Trophoblast cell (in vitro differentiated cells and primary cell): ENCODE measurements around the gene CTIF.

Experiments
- DNase-seq, 2 donors: peaks; one replicate each; pipeline ENCODE4 v3.0.0-alpha.2; 2016
- H2AFZ ChIP-seq: 2 replicates; pipeline ENCODE4 v1.6.1; 2013; ENCODE audit warnings: low read length, moderate library complexity, mild to moderate bottlenecking; ENCODE audit not compliant: insufficient read depth, poor library complexity
- H2AK5ac ChIP-seq: 2 replicates; pipeline ENCODE4 v1.6.1; 2013; ENCODE audit warnings: mild to moderate bottlenecking, low read length
- H2BK120ac ChIP-seq: 2 replicates; pipeline ENCODE4 v1.6.1; 2013; ENCODE audit warnings: low read length, mild to moderate bottlenecking, moderate library complexity; ENCODE audit not compliant: insufficient read depth, poor library complexity
- H2BK12ac ChIP-seq: 2 replicates; pipeline ENCODE4 v1.6.1; 2013; ENCODE audit warnings: mild to moderate bottlenecking, low read length, moderate library complexity
- H2BK5ac ChIP-seq: 2 replicates; pipeline ENCODE4 v1.6.1; 2013; ENCODE audit warnings: low read length, low read depth, moderate library complexity, mild to moderate bottlenecking; ENCODE audit not compliant: poor library complexity
- H3K14ac ChIP-seq: 2 replicates; pipeline ENCODE4 v1.6.1; 2013; ENCODE audit warnings: mild to moderate bottlenecking, low read length
- H3K18ac ChIP-seq: 2 replicates; pipeline ENCODE4 v1.6.1; 2013; ENCODE audit warnings: mild to moderate bottlenecking, low read length
- H3K23ac ChIP-seq: 2 replicates; pipeline ENCODE4 v1.6.1; 2013; ENCODE audit warnings: low read length
- H3K27ac ChIP-seq: 2 replicates; pipeline ENCODE4 v1.5.1; 2013; ENCODE audit warnings: low read depth, mild to moderate bottlenecking, inconsistent platforms, low read length, moderate library complexity
- H3K27me3 ChIP-seq: 2 replicates; pipeline ENCODE4 v1.6.1; 2013; ENCODE audit warnings: inconsistent platforms, mild to moderate bottlenecking, low read length, moderate library complexity; ENCODE audit not compliant: insufficient read depth
- H3K36me3 ChIP-seq, 2 experiments: 1 replicate in 1 of 2; 2 replicates in 1 of 2; pipeline ENCODE4 v1.6.1; 2013; ENCODE audit warnings: low read length in 2 of 2, mild to moderate bottlenecking in 2 of 2, moderate library complexity in 1 of 2; ENCODE audit not compliant: insufficient read depth in 2 of 2, control insufficient read depth in 1 of 2
- H3K4ac ChIP-seq: 2 replicates; pipeline ENCODE4 v1.6.1; 2013; ENCODE audit warnings: low read depth, mild to moderate bottlenecking, low read length, moderate library complexity
- H3K4me1 ChIP-seq, 2 experiments: 1 replicate in 1 of 2; 2 replicates in 1 of 2; pipeline ENCODE4 v1.6.1; 2013; ENCODE audit warnings: low read length in 2 of 2, mild to moderate bottlenecking in 2 of 2, moderate library complexity in 1 of 2; ENCODE audit not compliant: insufficient read depth in 2 of 2, control insufficient read depth in 1 of 2
- H3K4me2 ChIP-seq: 2 replicates; pipeline ENCODE4 v1.6.1; 2013; ENCODE audit warnings: inconsistent platforms, mild to moderate bottlenecking, low read length, moderate library complexity
- H3K4me3 ChIP-seq: 2 replicates; pipeline ENCODE4 v1.5.1; 2013; ENCODE audit warnings: mild to moderate bottlenecking, low read depth, low read length, inconsistent platforms
- H3K79me1 ChIP-seq: one replicate; pipeline ENCODE4 v1.6.1; 2013; ENCODE audit warnings: low read length
- H3K79me2 ChIP-seq: 2 replicates; pipeline ENCODE4 v1.6.1; 2013; ENCODE audit warnings: low read length, mild to moderate bottlenecking; ENCODE audit not compliant: control insufficient read depth, insufficient read depth, poor library complexity
- H3K9ac ChIP-seq: 2 replicates; pipeline ENCODE4 v1.6.1; 2013; ENCODE audit warnings: mild to moderate bottlenecking, low read length
- H3K9me3 ChIP-seq: 2 replicates; pipeline ENCODE4 v1.6.1; 2013; ENCODE audit warnings: low read depth, mild to moderate bottlenecking, control low read depth, inconsistent platforms, low read length; ENCODE audit not compliant: insufficient read depth
- H4K12ac ChIP-seq: 2 replicates; pipeline ENCODE4 v1.6.1; 2013; ENCODE audit warnings: low read depth, mild to moderate bottlenecking, low read length, moderate library complexity
- H4K8ac ChIP-seq: 2 replicates; pipeline ENCODE4 v1.6.1; 2013; ENCODE audit warnings: low read depth, mild to moderate bottlenecking, low read length, moderate library complexity
- H4K91ac ChIP-seq: one replicate; pipeline ENCODE4 v1.6.1; 2013; ENCODE audit warnings: low read depth, mild to moderate bottlenecking, low read length, moderate library complexity
- WGBS: extraction: QIAGEN DNeasy Blood & Tissue Kit; methylation state at CpG from one replicate; pipeline ENCODE4 v1.1.7; 2013; ENCODE audit warnings: missing lambda C conversion rate; ENCODE audit not compliant: insufficient read length, insufficient coverage; ENCODE audit errors: extremely low coverage; 5-methylcytosine and 5-hydroxymethylcytosine counted together

Gene CTIF

GRCh38 chr18:48816554-48816953 is 277.7 kb downstream of the CTIF start:
- WGBS, result no CpG with 5 or more reads among the region's 7 CpGs
- Histone ChIP-seq H4K12ac (no peak overlapping the region), H3K9me3 (no peaks in the 10 kb centered on the region)

GRCh38 chr18:48817021-48817461 is 278.2 kb downstream of the CTIF start:
- H3K14ac ChIP-seq, result no peak overlapping the region
- H3K27ac ChIP-seq, result no peak overlapping the region
- H3K79me1 ChIP-seq, result no peaks in the 10 kb centered on the region
- H2AFZ ChIP-seq, result no peak overlapping the region
- no peak overlapping the region for H4K91ac ChIP-seq
- no peak overlapping the region for H3K18ac ChIP-seq
- WGBS, result no CpG with 5 or more reads among the region's 17 CpGs
- H3K23ac ChIP-seq, result no peak overlapping the region
- H4K8ac ChIP-seq, result no peak overlapping the region
- H2AK5ac ChIP-seq, result no peak overlapping the region
- H2BK12ac ChIP-seq, result no peak overlapping the region
- H3K9me3 ChIP-seq, result no peaks in the 10 kb centered on the region
- H3K4me2 ChIP-seq, result no peak overlapping the region
- H3K9ac ChIP-seq, result no peak overlapping the region
- no peak overlapping the region for H2BK120ac ChIP-seq
- no peak overlapping the region for H4K12ac ChIP-seq
- H3K79me2 ChIP-seq, result no peaks in the 10 kb centered on the region
- no peak overlapping the region for H3K4ac ChIP-seq
- no peaks in the 10 kb centered on the region for H3K4me1 ChIP-seq
- no peak overlapping the region for H3K4me3 ChIP-seq
- DNase-seq, result no peak
- no peak overlapping the region for H2BK5ac ChIP-seq
- H3K36me3 ChIP-seq, result peaks cover 5 to 16% of the 10 kb centered on the region in 2 experiments
- H3K27me3 ChIP-seq, result no peaks in the 10 kb centered on the region

More at GRCh38 chr18:48816554-48816953, 277.7 kb downstream of the CTIF start:
- Histone ChIP-seq H2BK5ac (no peak overlapping the region), H4K91ac (no peak overlapping the region), H3K4me2 (no peak overlapping the region), H2AFZ (no peak overlapping the region), H3K4me3 (no peak overlapping the region), H3K4me1 (no peaks in the 10 kb centered on the region), H3K23ac (no peak overlapping the region), H4K8ac (no peak overlapping the region), H2AK5ac (peak overlapping the region; percentile 11), H3K36me3 (peaks cover 5 to 16% of the 10 kb centered on the region in 2 experiments), H3K27ac (no peak overlapping the region), H3K79me2 (no peaks in the 10 kb centered on the region), H3K9ac (no peak overlapping the region), H3K79me1 (no peaks in the 10 kb centered on the region), H3K4ac (no peak overlapping the region), H3K18ac (no peak overlapping the region), H3K27me3 (no peaks in the 10 kb centered on the region), H2BK120ac (no peak overlapping the region), H2BK12ac (no peak overlapping the region), H3K14ac (no peak overlapping the region)
- no peak for DNase-seq

GRCh38 chr18:48818329-48819254 is 279.8 kb downstream of the CTIF start:
- Histone ChIP-seq H2AFZ (no peak overlapping the region), H3K4me1 (no peaks in the 10 kb centered on the region), H2BK120ac (no peak overlapping the region), H2BK12ac (no peak overlapping the region), H3K14ac (no peak overlapping the region), H3K18ac (no peak overlapping the region), H4K12ac (no peak overlapping the region), H3K36me3 (peaks cover 5 to 16% of the 10 kb centered on the region in 2 experiments), H4K91ac (peak overlapping the region; percentile 20), H4K8ac (no peak overlapping the region), H3K4ac (no peak overlapping the region), H3K4me3 (no peak overlapping the region), H2BK5ac (no peak overlapping the region), H3K9me3 (no peaks in the 10 kb centered on the region), H3K9ac (no peak overlapping the region), H3K23ac (no peak overlapping the region), H2AK5ac (no peak overlapping the region), H3K27ac (no peak overlapping the region), H3K79me1 (no peaks in the 10 kb centered on the region), H3K79me2 (no peaks in the 10 kb centered on the region), H3K27me3 (no peaks in the 10 kb centered on the region), H3K4me2 (no peak overlapping the region)
- WGBS, result no CpG with 5 or more reads among the region's 18 CpGs
- DNase-seq, result no peak

GRCh38 chr18:48819276-48819675 is 280.4 kb downstream of the CTIF start:
- Histone ChIP-seq H4K8ac (no peak overlapping the region), H4K91ac (peak overlapping the region; percentile 20), H3K4me2 (no peak overlapping the region), H3K27me3 (no peaks in the 10 kb centered on the region), H3K79me2 (no peaks in the 10 kb centered on the region), H2BK12ac (no peak overlapping the region), H3K27ac (no peak overlapping the region), H3K9ac (no peak overlapping the region), H2BK5ac (no peak overlapping the region), H3K14ac (no peak overlapping the region), H3K18ac (no peak overlapping the region), H3K36me3 (peaks cover 5 to 16% of the 10 kb centered on the region in 2 experiments), H3K4ac (no peak overlapping the region), H2AK5ac (no peak overlapping the region), H3K23ac (no peak overlapping the region), H2BK120ac (no peak overlapping the region), H4K12ac (no peak overlapping the region), H3K79me1 (no peaks in the 10 kb centered on the region), H3K4me3 (no peak overlapping the region), H2AFZ (no peak overlapping the region), H3K4me1 (no peaks in the 10 kb centered on the region), H3K9me3 (no peaks in the 10 kb centered on the region)
- no peak for DNase-seq
- WGBS, result no CpG with 5 or more reads among the region's 15 CpGs
